Measurements from ENCODE around the gene KCNK17.

GRCh38 chr6:39250507-39250906 is 63.7 kb downstream of the KCNK17 start:
- TF ChIP-seq CTCF (IDR thresholded peaks at IDR 0.05; ENCODE audit: insufficient read depth, low read length, poor library complexity, severe bottlenecking) = no peak
- no peak for TF ChIP-seq EZH2phosphoT487 (conservative IDR thresholded peaks at IDR 0.05; ENCODE audit: low read length)
